D341Med (cell line): Measurements from ENCODE around the gene PSKH1.
"Not testable (repeated sequence)": the region's sequence is repeated elsewhere in the genome, so short reads cannot be mapped to it uniquely, and the experiment has no call there.

Source experiments
- DNase-seq: peaks from one replicate; pipeline ENCODE4 v3.0.0; 2012; ENCODE audit warnings: low spot score

PSKH1 gene

DNA sequence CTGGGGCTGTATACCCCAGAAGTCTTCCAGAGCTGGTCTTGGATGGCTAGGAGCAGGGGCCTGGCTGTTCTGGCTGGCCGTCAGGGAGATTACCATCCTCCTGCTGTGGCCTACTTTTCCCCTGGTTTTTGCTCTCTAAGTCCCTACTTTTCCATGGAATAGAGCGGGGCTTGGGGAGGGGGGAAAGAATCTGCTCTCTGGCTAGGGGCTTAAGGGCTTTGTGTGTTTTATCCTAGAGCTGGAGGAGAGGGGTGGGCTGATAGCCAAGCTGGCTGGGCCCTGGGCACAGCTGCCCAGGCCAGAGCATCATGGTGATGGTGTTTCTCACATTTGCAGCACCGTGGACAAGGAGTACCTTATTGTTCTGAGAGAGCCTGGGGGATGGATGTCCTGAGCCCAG, 4.7 kb upstream of the PSKH1 start:
- no peak for DNase-seq

DNA sequence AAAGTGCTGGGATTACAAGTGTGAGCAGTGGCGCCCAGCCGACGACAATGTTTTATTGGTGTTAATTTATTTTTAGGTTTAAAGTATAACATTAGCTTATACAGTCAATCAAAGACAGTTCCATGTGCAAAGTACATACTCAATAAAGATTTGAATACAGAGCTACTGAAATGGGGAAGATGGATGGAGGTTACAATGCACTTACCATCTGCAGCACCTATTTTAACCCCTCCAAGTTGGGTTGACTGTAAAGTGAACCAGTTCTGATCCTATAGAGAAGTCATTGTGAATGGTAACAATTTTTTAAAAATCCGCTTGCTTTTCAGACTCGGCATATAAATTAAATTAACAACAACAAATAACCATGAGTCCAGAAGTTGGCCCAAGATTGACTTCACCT, 679 bp upstream of the PSKH1 start:
- no peak for DNase-seq

DNA sequence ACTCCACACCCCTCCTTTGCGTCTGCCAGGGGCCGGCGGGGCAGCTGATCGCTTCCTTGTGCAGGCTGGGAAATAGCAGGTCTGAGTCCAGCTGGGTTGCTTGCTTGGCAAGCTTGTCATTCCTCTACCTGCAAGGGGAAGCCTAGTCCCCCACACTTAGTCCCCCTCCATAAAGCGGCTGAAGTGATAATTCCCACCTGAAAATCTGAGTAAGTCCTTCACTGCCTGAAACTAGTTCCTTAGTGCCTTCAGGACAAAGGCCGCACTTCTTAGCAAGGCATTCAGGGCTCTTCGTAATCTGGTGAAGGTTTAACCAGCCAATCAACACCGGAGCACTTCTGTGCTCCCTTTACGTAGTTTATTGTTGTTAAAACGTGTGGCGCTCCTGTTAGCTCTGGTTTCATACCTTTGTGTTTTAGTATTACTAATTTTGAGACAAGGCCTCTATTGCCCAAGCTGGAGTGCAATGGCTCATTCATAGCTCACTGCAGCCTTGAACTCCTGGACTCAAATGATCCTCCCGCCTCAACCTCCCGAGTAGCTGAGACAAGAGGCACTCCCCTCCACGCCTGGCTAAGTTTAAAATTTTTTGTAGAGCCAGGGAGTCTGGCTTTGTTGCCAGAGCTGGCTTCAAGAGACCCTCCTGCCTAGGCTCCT, 817 bp downstream of the PSKH1 start:
- DNase-seq, result no peak

DNA sequence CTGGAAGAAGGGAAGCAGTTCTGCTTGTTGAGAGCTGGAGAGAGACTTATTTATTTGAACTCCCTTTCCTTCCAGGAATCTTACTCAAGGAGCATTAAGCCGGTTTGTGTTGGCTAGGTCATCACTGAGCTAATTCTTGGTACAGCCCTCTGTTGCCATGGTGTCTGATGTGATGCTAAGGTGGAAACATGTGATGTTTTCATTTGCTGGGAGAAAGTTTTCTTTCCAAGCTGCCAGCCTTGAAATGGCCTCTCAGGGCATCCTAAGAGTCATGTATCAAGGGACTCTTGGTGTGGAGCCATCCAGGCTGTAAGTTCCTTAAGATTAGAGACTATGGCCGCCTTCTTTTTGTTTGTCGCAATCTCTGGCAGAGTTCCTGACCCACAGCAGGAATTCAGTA, 4.2 kb downstream of the PSKH1 start:
- DNase-seq, result no peak

DNA sequence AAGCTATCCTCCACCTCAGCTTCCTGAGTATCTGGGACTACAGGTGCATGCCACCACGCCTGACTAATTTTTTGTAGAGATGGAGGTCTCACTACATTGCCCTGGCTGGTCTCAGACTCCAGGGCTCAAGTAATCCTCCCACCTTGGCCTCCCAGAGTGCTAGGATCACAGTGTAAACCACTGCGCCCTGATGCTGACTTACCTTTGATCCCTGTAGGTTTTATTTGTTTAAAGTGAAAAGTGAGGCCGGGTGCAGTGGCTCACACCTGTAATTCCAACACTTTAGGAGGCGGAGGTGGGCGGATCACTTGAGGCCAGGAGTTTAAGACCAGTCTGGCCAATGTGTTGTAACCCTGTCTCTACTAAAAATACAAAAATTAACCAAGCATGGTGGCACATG, 8.7 kb downstream of the PSKH1 start:
- no peak for DNase-seq

DNA sequence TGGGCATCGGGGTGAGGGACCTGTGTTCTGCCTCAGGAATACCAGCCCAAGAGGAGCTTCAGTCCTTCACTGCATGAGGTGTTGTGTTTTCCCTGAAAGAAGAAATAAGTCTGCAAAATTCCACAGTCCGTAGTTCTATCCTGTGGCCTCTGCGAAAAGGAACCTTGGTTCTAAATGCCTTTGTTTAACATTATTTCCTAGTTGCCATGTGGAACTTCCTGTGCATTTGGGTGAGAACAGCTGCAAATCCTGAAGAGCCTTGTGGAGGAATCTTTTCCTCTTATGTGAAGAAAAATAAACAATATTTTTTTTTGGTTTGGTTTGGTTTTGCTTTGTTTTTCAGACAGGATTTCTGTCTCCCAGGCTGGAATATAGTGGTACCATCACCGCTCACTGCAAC, 9.8 kb downstream of the PSKH1 start:
- DNase-seq, result no peak

DNA sequence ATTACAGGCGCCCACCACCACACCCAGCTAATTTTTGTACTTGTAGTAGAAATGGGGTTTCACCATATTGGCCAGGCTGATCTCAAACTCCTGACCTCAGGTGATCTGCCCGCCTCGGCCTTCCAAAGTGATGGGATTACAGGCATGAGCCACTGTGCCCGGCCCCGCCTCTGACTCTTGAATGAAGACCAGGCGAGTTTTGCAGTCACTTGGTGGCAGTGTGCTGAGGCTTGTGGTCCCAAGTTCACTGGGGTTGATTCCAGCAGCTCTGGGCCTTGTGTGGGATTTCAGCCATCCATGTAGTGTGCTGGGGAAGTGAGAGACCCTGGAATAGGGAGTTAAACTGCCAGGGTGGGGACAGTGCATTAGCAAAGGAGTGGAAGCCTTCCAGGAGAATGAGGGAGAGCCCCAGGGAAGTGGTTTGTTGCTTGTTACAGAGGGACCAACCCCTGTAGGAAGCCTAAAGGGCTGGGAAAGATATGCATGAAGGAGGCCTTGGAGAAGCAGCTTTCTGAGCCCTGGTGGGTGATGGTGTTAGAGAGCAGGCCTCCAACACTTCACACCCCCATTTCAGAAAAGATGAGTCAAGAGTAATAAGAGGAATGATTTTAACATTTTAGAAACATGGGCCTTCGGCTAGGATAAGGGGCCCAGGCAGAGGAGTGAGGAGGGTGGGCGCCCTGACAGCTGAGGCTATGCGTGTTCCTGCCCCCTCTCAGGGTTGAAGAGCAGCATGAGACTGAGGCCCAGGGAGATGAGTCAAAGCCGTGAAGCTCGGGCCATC, 14.5 kb downstream of the PSKH1 start:
- DNase-seq, result no peak

DNA sequence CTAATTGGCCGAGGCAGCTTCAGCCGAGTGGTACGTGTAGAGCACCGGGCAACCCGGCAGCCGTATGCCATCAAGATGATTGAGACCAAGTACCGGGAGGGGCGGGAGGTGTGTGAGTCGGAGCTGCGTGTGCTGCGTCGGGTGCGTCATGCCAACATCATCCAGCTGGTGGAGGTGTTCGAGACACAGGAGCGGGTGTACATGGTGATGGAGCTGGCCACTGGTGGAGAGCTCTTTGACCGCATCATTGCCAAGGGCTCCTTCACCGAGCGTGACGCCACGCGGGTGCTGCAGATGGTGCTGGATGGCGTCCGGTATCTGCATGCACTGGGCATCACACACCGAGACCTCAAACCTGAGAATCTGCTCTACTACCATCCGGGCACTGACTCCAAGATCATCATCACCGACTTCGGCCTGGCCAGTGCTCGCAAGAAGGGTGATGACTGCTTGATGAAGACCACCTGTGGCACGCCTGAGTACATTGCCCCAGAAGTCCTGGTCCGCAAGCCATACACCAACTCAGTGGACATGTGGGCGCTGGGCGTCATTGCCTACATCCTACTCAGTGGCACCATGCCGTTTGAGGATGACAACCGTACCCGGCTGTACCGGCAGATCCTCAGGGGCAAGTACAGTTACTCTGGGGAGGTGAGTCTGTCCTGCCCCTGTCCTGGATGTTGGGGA, 16.1 kb downstream of the PSKH1 start:
- no peak for DNase-seq

DNA sequence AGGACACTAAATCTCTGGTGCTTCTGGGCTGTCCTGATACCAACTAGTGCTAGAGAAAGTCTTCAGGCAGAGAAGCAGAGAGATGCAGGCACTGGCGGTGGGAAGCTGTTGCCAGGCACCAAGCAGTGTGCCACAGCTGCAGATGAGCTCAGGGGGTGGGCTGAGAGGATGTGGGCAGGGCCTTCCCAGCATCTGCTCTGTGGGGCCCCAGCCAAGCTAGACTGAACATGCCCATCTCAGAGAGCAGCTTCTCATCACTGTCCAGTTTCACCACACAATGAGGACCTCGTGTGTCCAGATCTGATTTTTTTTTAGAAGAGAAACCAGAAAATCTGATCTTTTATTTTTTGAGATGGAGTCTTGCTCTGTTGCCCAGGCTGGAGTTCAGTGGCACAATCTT, 17.1 kb downstream of the PSKH1 start:
- no peak for DNase-seq

DNA sequence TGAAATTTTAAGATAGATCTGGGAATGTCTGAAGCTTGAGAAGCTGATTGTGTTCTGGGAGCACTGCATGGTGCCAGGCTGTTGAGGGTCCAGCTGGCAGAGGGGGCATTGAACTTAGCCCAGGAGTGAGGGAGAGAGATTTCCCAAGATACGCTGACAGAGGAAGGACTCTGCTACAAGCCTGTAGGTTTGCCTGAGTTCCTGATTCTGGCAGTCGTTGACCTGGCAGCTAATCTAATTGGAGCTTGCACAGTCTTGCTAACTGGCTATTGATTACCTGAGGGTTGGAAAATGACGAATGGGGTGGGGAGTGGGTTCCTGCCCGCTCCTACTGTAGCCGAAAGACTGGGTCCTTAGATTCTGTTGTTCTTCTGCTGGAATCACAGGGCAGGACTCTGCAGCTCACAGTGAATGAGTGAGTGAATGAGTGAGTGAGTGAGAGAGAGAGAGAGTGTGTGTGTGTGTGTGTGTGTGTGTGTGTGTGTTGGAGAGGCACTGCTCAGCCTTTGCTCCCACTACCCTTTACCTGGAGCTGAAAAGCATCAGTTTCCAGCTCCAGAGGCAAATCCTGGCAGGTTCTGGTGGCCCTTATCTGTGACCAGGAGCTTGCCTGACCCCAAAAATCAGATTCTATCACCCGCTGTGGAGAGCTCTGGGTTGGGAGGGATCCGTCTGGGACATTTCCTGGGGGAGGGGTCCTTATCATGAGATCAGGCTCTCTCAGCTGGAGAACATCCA, 21.9 kb downstream of the PSKH1 start:
- no peak for DNase-seq

DNA sequence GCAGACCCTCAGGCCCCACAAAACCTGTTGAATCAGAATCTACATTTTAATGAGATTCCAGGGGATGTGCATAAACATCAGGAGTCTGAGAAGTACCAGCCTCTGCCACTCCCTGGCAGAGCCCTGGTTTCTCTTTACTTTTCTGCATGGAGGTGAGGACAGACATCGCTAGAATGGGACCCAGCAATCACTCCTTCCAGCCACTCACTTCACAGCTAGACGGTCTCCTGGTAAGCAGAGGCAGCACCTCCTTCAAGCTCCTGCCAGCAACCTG, 22.4 kb downstream of the PSKH1 start:
- not testable (repeated sequence) for DNase-seq

DNA sequence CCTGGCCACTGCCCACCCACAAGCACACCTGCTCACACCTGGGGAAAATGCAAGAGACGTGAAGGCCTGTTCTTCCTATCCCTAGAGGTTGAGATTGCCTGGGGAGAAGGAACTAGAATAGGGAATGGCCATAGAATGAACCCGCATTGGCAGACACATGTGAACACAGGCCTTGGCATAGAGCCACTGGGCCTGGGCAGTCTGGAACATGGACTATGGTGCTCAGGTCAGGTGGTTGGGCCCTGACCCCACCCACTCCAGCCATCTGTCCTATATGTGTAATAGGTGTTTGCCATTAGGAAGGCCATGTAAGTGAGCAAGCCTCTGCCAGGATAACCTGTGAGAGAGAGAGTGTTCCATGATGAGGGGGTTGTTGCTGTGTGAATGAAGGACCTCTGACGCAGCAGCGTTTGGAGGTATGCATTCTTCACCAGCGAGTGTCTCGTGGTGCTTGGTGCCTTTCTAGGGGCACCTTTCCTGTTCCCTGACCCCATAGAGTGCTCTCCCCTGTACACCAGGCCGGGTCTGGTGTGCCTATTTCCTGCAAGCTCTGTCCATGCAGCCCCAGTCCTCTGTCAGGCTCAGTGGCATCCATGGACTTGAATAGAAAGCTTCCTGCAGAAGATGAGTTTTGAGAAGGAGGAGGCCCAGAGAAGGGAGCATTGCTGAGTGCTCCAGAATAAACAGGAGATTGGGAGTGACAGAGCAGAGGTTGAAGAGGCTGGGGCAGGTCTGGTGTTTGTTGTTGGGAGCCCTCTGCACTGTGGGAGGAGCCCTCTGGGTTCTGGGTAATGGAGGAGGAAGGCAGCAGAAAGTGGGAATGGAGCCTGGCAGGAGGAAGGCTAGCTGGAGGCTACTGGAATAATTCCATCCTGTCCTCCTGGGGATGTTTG, 23.0 kb downstream of the PSKH1 start:
- no peak for DNase-seq

DNA sequence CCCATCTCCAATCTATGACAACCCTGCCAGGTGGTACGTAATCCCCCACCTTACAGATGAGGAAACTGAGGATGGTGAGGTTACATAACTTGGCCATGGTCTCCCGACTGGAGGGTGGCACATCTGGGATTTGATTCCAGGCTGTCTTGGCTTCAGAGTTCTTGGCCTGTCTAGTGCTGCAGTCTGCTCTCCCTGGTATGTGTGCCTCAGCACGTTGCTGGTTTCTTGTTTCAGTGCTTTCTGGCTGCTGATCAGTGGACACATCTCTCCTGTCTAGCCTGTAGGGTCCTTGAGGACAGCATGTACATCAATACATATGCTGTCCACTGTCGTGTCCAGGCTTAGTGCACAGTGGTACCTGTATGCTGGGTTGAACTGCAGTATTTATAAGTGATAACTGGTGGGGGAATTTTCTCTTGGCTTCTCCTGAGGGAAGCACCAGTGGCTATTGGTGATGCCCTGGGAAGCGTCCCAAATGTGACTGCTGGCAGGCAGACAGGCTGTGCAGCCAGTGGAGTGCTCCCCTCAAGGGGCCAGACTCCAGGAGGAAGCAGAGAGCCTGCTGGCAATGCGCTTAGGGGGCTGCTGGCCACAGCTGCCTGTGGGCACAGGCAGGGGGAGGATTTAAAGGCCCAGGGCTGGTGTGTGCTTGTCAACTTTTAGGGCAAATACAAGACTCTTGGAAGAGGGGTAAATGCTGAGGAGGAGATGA, 24.2 kb downstream of the PSKH1 start:
- no peak for DNase-seq

DNA sequence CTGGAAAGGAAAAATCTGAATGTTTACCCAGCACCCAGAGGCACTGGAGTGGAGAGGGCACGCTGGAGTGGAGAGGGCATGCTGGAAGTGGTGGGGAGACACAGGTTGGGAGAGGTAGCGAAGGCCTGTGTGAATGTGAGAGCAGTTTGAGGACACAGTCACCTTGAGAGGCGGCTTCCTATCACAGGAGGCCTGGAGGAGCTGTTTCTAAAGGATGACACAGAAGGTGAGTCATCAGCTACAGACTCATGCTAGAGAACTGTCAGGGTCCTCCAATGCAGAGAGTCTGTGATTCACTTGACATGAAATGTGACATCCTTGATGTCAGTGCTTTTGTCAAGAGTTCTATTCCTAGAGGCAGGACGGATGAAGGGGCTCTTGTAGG, 24.8 kb downstream of the PSKH1 start:
- DNase-seq, result no peak

DNA sequence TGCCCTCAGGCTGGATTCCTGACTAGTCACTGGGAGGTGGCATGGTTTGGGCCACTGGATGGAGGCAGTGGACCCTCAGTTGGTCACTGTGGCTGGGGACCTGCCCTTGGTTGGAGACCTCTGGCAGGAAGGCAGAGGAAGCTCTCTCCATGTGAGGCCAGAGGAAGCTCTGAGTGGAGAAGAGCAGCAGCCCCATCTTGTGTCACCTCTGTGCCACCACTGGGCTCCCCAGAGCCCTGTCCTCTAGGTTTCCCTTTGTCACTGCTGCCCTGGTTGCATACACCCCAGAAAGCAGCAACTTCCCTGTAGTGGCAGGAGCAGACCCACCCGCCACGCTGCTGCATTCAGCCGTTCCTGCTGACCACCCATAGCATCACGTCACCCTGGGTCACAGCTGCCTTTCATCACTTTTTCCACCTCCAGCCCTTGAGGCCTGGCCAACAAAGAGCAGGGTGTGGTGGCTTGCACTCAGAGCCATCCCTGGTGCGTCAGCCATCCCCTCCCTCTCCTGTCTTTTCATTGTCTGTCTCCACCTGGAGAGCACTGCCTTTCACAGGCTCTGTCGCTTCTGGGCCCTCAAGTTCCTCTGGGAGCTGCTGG, 26.7 kb downstream of the PSKH1 start:
- no peak for DNase-seq

DNA sequence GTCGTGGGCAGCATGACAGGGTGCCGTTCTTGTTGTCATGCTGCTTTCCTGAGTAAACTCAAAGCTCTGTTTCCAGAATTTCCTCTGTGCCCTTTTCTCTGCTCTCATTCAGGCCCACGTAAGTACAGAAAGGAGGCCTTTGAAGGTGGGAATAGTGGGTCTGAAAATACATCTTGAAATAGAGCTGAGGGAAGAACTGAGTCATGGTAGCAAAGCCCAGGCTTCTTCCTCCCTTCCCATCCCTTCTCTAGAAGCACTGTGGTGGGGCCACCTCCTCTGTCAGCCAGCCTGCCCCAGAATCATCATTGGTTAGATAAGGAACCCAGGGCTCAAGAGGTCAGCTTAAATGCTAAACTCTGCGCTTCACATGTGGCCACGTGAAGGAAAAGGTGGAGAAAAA, 29.2 kb downstream of the PSKH1 start:
- no peak for DNase-seq

DNA sequence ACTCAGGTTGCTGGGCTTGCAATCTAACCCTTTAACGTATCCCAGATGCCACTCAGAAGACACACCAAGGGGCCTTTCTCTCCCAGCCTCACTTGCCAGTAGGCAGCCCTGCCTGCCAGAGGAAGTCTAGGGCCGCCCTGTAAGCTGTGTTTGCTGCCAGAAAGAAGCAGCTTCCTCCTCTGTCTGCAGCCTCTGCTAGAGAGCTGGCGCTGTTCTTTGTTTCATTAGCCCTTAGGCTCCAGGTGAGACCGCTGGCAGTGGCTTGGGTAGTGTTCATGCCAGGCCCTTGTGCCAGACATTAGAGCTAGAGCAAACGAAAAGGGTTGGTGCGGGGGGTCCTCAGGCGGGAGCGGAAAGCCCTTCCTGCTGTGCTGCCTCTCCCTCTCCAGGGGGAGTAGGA, 29.7 kb downstream of the PSKH1 start:
- DNase-seq, result no peak

DNA sequence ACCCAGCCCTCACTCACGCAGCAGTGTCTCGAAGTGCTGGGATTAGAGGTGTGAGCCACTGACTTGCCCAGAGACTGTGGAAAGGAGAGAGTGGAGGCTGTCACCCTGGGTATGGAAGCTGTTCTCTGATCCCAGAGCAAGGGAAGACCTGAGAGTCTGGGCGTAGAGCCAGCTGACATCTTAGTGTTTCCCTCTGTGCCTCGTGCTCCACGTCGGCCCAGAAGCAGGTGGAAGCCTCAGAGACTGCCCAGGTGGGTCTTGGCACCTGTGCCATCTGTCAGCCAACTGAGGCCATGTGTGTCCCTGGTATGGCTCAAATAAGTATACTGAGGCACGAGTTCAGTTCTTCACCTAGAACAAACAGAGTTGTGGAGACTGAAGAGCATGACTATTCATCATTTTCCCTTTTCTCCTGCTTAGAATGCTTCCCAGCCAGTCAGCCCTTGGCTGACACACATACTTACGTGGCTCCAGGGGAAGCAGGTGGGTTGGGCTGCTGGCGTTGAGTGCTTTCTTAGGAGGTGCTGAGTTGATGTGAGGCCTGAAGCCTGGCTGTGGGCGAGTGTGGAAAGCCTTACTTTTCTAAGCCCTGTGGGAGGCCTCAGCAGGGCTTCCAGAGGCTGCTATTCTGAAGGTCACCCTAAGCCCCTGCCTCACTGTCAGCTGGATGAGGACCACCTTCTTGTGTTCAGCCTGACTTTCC, 30.5 kb downstream of the PSKH1 start:
- DNase-seq, result no peak

DNA sequence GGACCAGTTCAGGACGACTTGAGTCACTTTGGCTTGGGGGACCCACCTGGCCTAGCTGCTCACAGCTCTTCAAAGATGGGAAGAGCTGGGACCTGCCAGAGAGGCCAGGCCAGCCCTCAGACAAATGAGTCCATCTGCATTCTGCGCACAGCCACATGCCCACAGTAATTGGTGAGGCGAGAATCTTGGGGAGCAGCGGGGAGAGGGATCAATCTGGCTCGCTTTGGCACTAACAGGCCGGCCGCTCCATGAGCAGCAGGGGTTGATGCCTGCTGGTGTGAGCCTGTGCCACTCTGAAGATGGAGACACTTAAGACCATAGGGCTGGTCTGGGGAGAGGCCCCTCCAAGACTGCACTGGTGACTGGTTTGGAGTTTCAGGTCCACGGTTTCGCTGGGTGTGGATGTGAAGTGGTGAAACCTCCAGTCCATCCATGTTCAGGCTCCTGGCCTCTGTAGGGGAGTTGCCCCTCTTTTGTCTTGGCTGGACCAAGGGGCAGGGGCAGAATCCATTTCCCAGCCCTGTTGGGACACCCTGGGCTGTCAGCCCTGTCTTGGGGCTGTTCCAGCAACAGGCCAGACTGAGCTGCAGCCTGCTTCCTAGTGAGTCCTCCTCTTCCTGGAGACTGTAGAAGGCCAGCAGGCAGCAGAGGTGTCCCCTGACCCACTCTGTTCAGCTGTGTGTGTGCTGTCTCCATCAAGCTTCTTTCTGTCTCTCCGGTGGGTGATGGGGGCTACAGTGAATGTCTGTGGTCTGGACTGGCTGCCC, 31.3 kb downstream of the PSKH1 start:
- no peak for DNase-seq
